ENCODE data around the gene FGF11.

The FGF11 gene

DNA sequence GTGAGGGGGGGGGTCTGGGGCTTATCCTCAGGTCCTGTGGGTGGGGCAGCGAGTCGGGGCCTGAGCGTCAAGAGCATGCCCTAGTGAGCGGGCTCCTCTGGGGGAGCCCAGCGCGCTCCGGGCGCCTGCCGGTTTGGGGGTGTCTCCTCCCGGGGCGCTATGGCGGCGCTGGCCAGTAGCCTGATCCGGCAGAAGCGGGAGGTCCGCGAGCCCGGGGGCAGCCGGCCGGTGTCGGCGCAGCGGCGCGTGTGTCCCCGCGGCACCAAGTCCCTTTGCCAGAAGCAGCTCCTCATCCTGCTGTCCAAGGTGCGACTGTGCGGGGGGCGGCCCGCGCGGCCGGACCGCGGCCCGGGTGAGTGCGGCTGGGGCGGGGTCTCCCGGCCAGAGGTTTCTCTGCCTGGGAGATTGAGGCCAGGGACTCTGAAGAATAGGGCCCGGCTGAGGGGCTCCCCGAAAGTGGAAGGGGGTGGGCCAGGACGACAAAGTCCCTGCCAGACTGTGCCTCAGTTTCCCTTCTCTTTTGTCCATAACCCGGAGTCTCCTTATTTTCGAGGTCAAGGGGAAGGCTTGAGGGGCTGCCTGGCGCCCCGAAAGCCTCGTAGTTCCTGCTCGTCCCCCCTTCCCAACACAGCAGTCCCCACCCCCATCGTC lies at the start of gene FGF11:
Gene FGF11 (plus strand): TSS at position 51 of the 651 bp plus-strand sequence. CDS start 109 bp downstream, at position 160.
- peak; percentile 54 for DNase-seq

GRCh38 chr17:7389924-7390910 lies 49.1 kb upstream of the FGF11 start:
- no peak for DNase-seq

GRCh38 chr17:7391307-7391706 lies 48.0 kb upstream of the FGF11 start:
- no peak for DNase-seq

DNA sequence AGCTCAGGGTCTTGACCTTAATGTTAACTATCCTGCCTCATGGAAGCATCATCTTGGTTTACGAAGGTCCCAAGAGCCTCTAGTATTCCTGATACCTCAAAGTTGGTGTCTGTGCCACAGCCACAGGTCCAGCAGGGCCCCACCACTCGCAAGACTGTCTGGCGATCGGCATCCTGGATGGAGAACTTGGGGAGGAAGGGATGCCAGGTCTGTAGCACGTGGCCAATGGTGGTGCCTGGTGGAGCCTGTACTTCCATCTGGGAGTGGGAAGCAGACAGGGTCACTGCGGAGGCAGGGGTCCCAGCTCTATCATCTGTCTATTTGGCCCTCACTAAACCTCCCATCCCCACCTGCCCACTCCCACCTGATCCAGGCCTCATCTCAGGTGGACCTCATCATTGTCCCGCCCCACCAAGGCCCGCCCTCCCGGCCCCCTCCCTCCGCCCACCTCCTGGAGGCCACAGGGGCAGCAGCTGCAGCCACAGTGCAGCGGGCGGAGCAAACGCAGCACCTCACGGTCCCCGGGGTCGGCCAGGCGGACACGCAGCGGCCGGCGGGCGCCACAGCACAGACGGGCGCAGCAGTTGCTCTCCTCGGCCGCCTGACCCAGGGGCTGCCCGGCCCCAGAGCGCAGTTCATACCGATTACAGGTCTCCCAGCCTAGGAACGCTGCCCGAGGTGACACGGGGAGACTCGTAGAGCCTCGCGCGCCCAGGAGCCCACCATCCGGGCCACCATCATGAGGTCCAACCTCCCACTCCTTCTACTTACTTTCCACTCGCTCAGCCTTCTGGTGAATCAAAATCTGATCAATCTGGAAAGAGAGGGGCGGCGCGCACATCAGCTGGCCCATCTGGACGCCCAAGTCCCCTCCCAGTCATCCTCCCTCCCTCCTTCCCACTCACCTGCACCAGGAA lies 46.4 kb upstream of the FGF11 start:
- peak; percentile 55 for DNase-seq

- peak; percentile 75 for DNase-seq
These were observed 45.5 kb upstream of the FGF11 start for GRCh38 chr17:7393613-7394451.

- DNase-seq = peak; percentile 92
These were observed 44.7 kb upstream of the FGF11 start, which contains the start of gene PLSCR3 for GRCh38 chr17:7394452-7395191. TSS of gene PLSCR3 (minus strand) at chr17:7394525. CDS start at chr17:7394110, 415 bp downstream.

GRCh38 chr17:7396147-7396546 lies 43.2 kb upstream of the FGF11 start:
- DNase-seq = no peak

DNA sequence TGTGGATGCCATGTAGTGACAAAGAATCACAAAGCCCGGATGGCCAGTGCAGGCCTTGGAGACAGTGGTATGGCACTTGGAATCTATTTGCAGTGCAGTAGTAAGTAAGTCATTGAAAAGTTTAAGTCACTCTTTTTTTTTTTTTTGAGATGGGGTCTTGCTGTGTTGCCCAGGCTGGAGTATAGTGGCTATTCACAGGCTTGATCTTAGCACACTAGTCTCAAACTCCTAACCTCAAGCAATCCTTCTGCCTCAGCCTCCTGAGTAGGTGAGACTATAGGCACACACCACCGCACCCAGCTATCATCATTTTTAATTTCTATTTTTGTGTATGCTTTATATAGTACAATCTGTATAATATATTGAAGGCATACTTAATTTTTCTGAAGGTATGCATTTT lies 40.7 kb upstream of the FGF11 start:
- DNase-seq = no peak

GRCh38 chr17:7403043-7403726 lies 36.1 kb upstream of the FGF11 start:
- no peak for DNase-seq

- no peak for DNase-seq
These were observed 35.7 kb upstream of the FGF11 start for GRCh38 chr17:7403727-7403976.

DNA sequence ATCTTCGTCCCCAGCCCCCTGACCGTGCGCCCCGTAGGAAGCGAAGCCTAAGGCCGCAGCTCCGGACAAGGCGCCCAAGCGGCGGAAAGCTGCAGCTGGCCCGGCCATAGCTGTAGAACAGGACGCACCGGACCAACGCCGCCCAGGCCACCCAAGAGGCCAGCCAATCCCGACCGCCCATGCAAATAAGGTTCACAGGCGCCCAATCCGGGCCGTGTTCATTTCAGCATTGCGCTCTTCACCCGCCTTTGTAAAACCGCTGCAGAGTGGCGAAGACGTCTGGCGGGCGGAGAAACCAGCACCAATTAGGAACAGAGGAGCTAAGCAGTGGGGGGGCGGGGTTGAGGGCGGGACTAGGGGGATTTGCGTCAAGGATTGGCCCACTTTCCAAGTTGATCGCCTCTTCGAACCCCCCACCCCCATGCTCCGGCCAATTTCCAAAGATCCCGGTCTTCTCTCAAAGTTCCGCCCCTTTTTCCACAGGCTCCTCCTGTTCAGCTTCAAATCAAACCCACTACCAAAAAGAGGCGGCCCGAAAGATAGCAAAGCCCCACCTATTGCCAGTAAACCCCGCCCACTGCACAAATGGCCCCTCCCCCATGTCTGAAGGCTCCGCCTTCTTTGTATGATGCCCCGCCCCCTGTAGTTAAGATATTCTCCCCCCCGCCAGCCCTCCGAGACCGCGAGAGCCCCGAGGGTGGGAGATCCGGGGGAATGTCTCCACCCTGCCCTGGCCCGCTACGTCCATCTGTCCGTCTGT lies 35.2 kb upstream of the FGF11 start, which contains the start of gene TMEM256:
Gene TMEM256 (minus strand): TSS at position 121 of the 760 bp plus-strand sequence. CDS start 13 bp downstream, at position 108.
- DNase-seq = peak; percentile 98

DNA sequence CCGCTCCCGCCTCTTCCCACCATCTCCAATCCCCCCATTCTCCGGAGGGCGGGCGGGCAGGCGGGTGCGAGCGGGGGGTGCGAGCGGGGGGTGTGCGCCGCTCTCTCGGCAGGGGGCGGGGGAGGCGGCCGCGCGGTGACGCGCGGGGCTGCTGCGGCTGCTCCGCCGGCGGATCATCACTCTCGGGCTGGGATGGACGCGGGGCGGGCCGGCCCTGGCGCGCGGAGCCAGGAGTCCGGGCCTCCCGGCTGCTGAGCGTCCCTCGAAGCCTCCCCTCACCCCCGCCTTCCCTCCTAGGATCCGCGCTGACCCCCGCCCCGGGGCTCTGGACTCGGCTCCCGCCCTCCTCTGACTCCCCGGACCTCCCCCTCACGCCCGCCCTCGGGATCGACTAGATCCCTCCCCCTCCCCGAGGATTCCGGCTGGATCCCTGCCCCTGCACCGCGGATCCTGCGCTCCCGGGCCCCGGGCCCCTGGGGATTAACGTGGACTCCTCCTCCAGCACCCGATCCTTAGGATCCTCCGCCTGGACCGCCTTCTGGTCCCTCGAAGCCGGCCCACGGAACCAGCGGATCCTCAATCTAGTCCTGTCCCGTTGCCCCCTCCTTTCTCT lies 34.5 kb upstream of the FGF11 start:
- peak; percentile 47 for DNase-seq

- DNase-seq = peak; percentile 61
These were observed 33.7 kb upstream of the FGF11 start for GRCh38 chr17:7405350-7406234.

DNA sequence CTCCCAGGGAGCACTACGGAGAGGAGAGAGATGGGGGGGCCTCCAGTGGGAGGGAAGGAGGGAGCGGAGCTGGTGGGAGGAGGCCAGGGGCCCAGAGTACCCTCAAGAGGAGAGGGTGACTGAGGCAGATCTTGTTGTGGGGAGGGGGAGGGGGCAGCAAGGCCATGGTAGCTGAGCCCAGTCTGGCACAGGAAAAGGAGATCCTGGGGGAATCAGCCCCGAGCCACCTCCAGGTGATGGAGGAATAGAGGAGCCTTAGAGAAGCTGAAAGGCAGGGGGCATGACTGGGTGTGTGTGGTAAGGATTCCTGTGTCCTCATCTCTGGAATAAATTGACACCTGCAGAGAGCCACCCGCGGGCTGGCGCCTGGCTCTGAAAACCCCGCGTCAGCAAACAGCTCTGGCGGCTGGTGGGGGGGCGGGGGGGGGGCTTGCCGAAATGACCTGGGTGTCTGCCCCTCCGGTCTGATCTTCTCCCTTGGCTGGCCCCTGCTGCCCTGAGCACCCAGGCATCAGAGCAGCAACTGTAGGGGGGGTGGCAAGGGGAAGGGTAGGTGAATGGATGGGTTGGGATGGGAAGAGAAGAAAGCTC lies 33.0 kb upstream of the FGF11 start:
- peak; percentile 49 for DNase-seq

- peak; percentile 37 for DNase-seq
These were observed 32.2 kb upstream of the FGF11 start for GRCh38 chr17:7407082-7407481.

- no peak for DNase-seq
These were observed 31.6 kb upstream of the FGF11 start, which contains the start of gene NLGN2 for GRCh38 chr17:7407485-7408251. TSS of gene NLGN2 (plus strand) at chr17:7407845. CDS start at chr17:7408256, 411 bp downstream.

GRCh38 chr17:7408252-7408727 lies 31.0 kb upstream of the FGF11 start:
- no peak for DNase-seq

All from retina (tissue), 1 donor.